HCT116 (cell line): ENCODE measurements around the gene AP1G1.

Experiments used
- POLR2A ChIP-seq: IDR thresholded peaks from 2 replicates; pipeline ENCODE4 v1.7.0; 2011; ENCODE audit warnings: borderline replicate concordance; ENCODE audit not compliant: insufficient read depth, insufficient read length; ENCODE audit errors: extremely low read depth
- POLR2AphosphoS5 ChIP-seq: IDR thresholded peaks from 2 replicates; pipeline ENCODE4 v1.6.1; 2011; ENCODE audit warnings: mild to moderate bottlenecking, low read depth, low read length, moderate library complexity
- SRF ChIP-seq: IDR thresholded peaks from 2 replicates; pipeline ENCODE4 v1.6.1; 2012; ENCODE audit warnings: low read depth
- TF ChIP-seq, protein P1 (sequence below): IDR thresholded peaks from 2 replicates; pipeline ENCODE4 v1.6.1; 2012; ENCODE audit warnings: low read depth

DNA sequence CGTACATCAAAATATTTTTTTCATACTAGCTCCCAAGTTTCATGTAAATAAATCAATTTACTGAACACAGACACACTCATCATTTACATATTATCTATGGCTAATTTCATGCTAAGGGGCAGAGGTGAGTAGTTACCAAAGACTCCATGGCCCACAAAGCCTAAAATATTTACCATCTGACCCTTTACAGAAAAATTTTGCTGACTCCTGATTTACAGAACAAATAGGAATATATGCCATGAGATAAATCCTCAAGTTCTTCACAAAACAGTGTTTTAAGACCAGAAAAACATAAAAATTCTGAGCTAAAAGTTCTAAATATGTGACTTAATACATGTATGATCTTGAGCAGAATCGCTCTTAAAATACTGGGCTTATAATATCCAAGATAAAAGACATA lies 47.5 kb downstream of the AP1G1 start:
- TF ChIP-seq POLR2AphosphoS5 (no peak), POLR2A (no peak), SRF (no peak)
- TF ChIP-seq, protein P1, sequence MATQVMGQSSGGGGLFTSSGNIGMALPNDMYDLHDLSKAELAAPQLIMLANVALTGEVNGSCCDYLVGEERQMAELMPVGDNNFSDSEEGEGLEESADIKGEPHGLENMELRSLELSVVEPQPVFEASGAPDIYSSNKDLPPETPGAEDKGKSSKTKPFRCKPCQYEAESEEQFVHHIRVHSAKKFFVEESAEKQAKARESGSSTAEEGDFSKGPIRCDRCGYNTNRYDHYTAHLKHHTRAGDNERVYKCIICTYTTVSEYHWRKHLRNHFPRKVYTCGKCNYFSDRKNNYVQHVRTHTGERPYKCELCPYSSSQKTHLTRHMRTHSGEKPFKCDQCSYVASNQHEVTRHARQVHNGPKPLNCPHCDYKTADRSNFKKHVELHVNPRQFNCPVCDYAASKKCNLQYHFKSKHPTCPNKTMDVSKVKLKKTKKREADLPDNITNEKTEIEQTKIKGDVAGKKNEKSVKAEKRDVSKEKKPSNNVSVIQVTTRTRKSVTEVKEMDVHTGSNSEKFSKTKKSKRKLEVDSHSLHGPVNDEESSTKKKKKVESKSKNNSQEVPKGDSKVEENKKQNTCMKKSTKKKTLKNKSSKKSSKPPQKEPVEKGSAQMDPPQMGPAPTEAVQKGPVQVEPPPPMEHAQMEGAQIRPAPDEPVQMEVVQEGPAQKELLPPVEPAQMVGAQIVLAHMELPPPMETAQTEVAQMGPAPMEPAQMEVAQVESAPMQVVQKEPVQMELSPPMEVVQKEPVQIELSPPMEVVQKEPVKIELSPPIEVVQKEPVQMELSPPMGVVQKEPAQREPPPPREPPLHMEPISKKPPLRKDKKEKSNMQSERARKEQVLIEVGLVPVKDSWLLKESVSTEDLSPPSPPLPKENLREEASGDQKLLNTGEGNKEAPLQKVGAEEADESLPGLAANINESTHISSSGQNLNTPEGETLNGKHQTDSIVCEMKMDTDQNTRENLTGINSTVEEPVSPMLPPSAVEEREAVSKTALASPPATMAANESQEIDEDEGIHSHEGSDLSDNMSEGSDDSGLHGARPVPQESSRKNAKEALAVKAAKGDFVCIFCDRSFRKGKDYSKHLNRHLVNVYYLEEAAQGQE: no peak
